ENCODE data around the gene RASSF9. TPM values are rescaled to one million over a fixed set of nuclear protein-coding genes. Genes with fewer than 3 reads are reported as not detected.

RASSF9 gene
- total RNA-seq, 1 donor from 2014 or later = 0.68 TPM

- peaks cover 6% of the 10 kb centered on the region for H3K4me1 Mint-ChIP-seq (ENCODE audit: low read depth, unreplicated experiment)
- FAIRE-seq = no peak
- no peak overlapping the region for H3K9ac ChIP-seq (ENCODE audit: low read length)
Observed at GRCh38 chr12:85798122-85798521, 38.1 kb downstream of the RASSF9 start.

GRCh38 chr12:85796001-85796400 is 40.2 kb downstream of the RASSF9 start:
- Histone ChIP-seq H3K9me3 (ENCODE audit: insufficient read depth, low read depth, low read length) (no peaks in the 10 kb centered on the region), H3K27me3 (ENCODE audit: insufficient read depth, low read length) (no peaks in the 10 kb centered on the region), H3K9ac (ENCODE audit: low read length) (no peak overlapping the region), H2AFZ (ENCODE audit: low read depth, low read length) (no peak overlapping the region), H3K4me1 (ENCODE audit: insufficient read depth, low read length) (peaks cover 6% of the 10 kb centered on the region), H3K4me2 (ENCODE audit: low read length) (peak overlapping the region; percentile 14), H3K4me3 (ENCODE audit: insufficient read depth, low read depth, low read length) (no peak overlapping the region), H3K79me2 (ENCODE audit: insufficient read depth, low read length) (no peaks in the 10 kb centered on the region), H3K27ac (ENCODE audit: low read depth, low read length) (no peak overlapping the region), H4K20me1 (ENCODE audit: insufficient read depth, low read length) (no peaks in the 10 kb centered on the region), H3K36me3 (ENCODE audit: insufficient read depth, low read length) (no peaks in the 10 kb centered on the region)
- TF ChIP-seq CTCF (IDR thresholded peaks at IDR 0.05; ENCODE audit: insufficient read depth, low read depth, low read length) = no peak
- TF ChIP-seq EZH2 (IDR thresholded peaks at IDR 0.05; ENCODE audit: insufficient read depth, low read length) = no peak
- Mint-ChIP-seq H3K27ac (ENCODE audit: unreplicated experiment) (no peak overlapping the region), H3K36me3 (ENCODE audit: low read depth, unreplicated experiment) (no peaks in the 10 kb centered on the region), H3K4me3 (ENCODE audit: unreplicated experiment) (no peak overlapping the region), H3K4me1 (ENCODE audit: low read depth, unreplicated experiment) (peaks cover 4% of the 10 kb centered on the region), H3K9me3 (ENCODE audit: unreplicated experiment) (no peaks in the 10 kb centered on the region), H3K27me3 (ENCODE audit: low read depth, unreplicated experiment) (no peaks in the 10 kb centered on the region)
- DNase-seq (ENCODE audit: low read depth) (peak; percentile 26), FAIRE-seq (no peak)

More at GRCh38 chr12:85798122-85798521, 38.1 kb downstream of the RASSF9 start:
- Histone ChIP-seq H3K36me3 (ENCODE audit: insufficient read depth, low read length) (no peaks in the 10 kb centered on the region), H3K9me3 (ENCODE audit: insufficient read depth, low read depth, low read length) (no peaks in the 10 kb centered on the region), H3K27me3 (ENCODE audit: insufficient read depth, low read length) (no peaks in the 10 kb centered on the region), H2AFZ (ENCODE audit: low read depth, low read length) (no peak overlapping the region), H3K4me2 (ENCODE audit: low read length) (no peak overlapping the region), H3K4me3 (ENCODE audit: insufficient read depth, low read depth, low read length) (no peak overlapping the region), H3K27ac (ENCODE audit: low read depth, low read length) (no peak overlapping the region), H3K4me1 (ENCODE audit: insufficient read depth, low read length) (peaks cover 6% of the 10 kb centered on the region), H4K20me1 (ENCODE audit: insufficient read depth, low read length) (no peaks in the 10 kb centered on the region), H3K79me2 (ENCODE audit: insufficient read depth, low read length) (no peaks in the 10 kb centered on the region)
- TF ChIP-seq EZH2 (IDR thresholded peaks at IDR 0.05; ENCODE audit: insufficient read depth, low read length) (no peak), CTCF (IDR thresholded peaks at IDR 0.05; ENCODE audit: insufficient read depth, low read depth, low read length) (no peak)
- H3K9me3 Mint-ChIP-seq (ENCODE audit: unreplicated experiment) = no peaks in the 10 kb centered on the region
- H3K4me3 Mint-ChIP-seq (ENCODE audit: unreplicated experiment) = no peak overlapping the region
- H3K36me3 Mint-ChIP-seq (ENCODE audit: low read depth, unreplicated experiment) = no peaks in the 10 kb centered on the region
- DNase-seq (ENCODE audit: low read depth) = no peak
- H3K27ac Mint-ChIP-seq (ENCODE audit: unreplicated experiment) = no peak overlapping the region
- H3K27me3 Mint-ChIP-seq (ENCODE audit: low read depth, unreplicated experiment) = no peaks in the 10 kb centered on the region

GRCh38 chr12:85794531-85794930 is 41.7 kb downstream of the RASSF9 start:
- no peak overlapping the region for H3K27ac Mint-ChIP-seq (ENCODE audit: unreplicated experiment)

More at GRCh38 chr12:85794531-85794930, 41.7 kb downstream of the RASSF9 start:
- no peak for TF ChIP-seq EZH2 (IDR thresholded peaks at IDR 0.05; ENCODE audit: insufficient read depth, low read length)
- Histone ChIP-seq H4K20me1 (ENCODE audit: insufficient read depth, low read length) (no peaks in the 10 kb centered on the region), H3K9me3 (ENCODE audit: insufficient read depth, low read depth, low read length) (no peaks in the 10 kb centered on the region), H3K27me3 (ENCODE audit: insufficient read depth, low read length) (no peaks in the 10 kb centered on the region), H2AFZ (ENCODE audit: low read depth, low read length) (no peak overlapping the region), H3K79me2 (ENCODE audit: insufficient read depth, low read length) (no peaks in the 10 kb centered on the region), H3K9ac (ENCODE audit: low read length) (no peak overlapping the region), H3K4me1 (ENCODE audit: insufficient read depth, low read length) (peaks cover 6% of the 10 kb centered on the region), H3K4me2 (ENCODE audit: low read length) (peak overlapping the region; percentile 30), H3K4me3 (ENCODE audit: insufficient read depth, low read depth, low read length) (no peak overlapping the region), H3K36me3 (ENCODE audit: insufficient read depth, low read length) (no peaks in the 10 kb centered on the region), H3K27ac (ENCODE audit: low read depth, low read length) (peak overlapping the region; percentile 16)
- Mint-ChIP-seq H3K4me3 (ENCODE audit: unreplicated experiment) (no peak overlapping the region), H3K27me3 (ENCODE audit: low read depth, unreplicated experiment) (no peaks in the 10 kb centered on the region), H3K4me1 (ENCODE audit: low read depth, unreplicated experiment) (peaks cover 4% of the 10 kb centered on the region), H3K36me3 (ENCODE audit: low read depth, unreplicated experiment) (no peaks in the 10 kb centered on the region), H3K9me3 (ENCODE audit: unreplicated experiment) (no peaks in the 10 kb centered on the region)
- peak; percentile 90 for DNase-seq (ENCODE audit: low read depth)
- peak; percentile 80 for FAIRE-seq
